GM19452 (cell line): ENCODE results near the gene NLRP11.
"Not testable (repeated sequence)": the region's sequence is repeated elsewhere in the genome, so short reads cannot be mapped to it uniquely, and the experiment has no call there.

Experiments used
- ATAC-seq: cut with Tn5 transposase; IDR thresholded peaks from one replicate; pipeline ENCODE4 v1.9.1; 2021; ENCODE audit not compliant: unreplicated experiment

NLRP11 gene

DNA sequence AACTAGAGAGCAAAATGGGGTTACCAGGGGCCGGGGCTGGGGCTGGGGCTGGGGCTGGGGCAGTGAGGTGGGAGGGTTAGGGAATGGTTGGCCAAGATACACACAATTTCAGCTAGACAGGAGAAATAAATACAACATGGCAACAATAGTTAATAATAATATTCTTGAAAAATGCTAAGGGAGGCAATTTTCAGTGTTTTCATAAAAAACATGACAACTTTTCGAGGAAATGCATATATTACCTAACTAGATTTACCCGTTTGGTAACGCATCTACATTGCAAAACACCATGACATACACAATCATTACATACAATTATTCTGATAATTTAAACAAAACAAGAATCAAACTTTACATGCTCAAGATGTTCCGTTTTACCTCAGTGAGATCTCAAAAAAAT lies 50.7 kb downstream of the NLRP11 start:
- no peak for ATAC-seq

DNA sequence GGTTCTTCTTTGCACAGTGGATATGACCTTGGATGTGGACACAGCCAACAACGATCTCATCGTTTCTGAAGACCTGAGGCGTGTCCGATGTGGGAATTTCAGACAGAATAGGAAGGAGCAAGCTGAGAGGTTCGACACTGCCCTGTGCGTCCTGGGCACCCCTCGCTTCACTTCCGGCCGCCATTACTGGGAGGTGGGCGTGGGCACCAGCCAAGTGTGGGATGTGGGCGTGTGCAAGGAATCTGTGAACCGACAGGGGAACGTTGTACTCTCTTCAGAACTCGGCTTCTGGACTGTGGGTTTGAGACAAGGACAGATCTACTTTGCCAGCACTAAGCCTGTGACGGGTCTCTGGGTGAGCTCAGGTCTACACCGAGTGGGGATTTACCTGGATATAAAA lies 53.5 kb downstream of the NLRP11 start:
- no peak for ATAC-seq

GRCh38 chr19:55777528-55777927 lies 54.3 kb downstream of the NLRP11 start:
- ATAC-seq = no peak

- not testable (repeated sequence) for ATAC-seq
Observed at GRCh38 chr19:55769632-55770031, 62.2 kb downstream of the NLRP11 start.

GRCh38 chr19:55768818-55769217 lies 63.0 kb downstream of the NLRP11 start, which contains the start of gene RFPL4AL1:
Gene RFPL4AL1, plus strand, starts transcription at chr19:55769118. Its CDS starts 2,687 bp downstream, at chr19:55771805.
- not testable (repeated sequence) for ATAC-seq

DNA sequence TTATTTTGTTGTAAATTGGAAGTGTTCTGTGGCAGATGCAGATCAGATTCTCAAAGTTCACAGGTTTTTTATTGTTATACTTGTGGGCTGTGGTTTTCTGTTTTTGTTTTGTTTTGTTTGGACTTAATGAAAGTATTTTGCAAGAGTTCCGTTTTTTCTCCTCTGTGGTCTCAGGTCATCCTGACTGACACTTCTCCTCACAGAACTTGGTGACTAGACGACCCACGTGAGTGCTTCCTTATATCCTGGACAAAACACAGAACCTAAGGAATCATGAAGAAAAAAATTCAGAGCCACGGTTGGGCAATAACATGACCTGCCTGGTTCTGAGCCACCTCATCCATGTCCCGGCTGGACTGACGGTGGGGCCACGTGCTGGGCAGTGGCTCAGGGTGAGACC lies 65.3 kb downstream of the NLRP11 start:
- ATAC-seq = no peak

DNA sequence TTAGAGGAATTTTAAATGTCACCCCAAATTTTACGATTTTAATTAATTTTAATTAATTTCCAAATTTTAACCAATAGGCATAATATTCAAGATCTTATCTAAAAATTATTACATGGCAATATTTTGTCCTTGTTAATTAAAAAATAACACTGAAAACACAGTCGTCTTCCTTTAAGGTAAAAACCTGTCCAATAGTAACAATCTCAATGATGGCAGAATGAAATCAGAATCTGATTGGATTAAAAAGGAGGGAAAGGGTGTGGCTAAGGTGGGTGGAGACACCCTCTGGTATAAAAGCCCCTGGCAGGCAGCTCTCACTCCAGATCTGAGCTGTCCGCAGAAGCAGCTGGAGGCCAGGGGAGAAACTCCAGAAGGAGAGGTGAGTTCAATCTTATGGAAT lies 73.0 kb downstream of the NLRP11 start, which contains the start of gene RFPL4A:
TSS of gene RFPL4A (plus strand) at position 301 of the 400 bp plus-strand sequence. CDS start 2,704 bp downstream, outside the sequence.
- ATAC-seq = not testable (repeated sequence)

- not testable (repeated sequence) for ATAC-seq
Observed at GRCh38 chr19:55756808-55757207, 75.0 kb downstream of the NLRP11 start.

GRCh38 chr19:55753401-55753800 lies 78.4 kb downstream of the NLRP11 start:
- no peak for ATAC-seq

- ATAC-seq = no peak
Observed at GRCh38 chr19:55750715-55751114, 81.1 kb downstream of the NLRP11 start.

GRCh38 chr19:55738302-55738701 lies 93.5 kb downstream of the NLRP11 start, which contains the start of gene NLRP9:
Gene NLRP9, minus strand, starts transcription at chr19:55738402. Its CDS starts 28 bp downstream, at chr19:55738374.
- ATAC-seq = no peak
